Gastroesophageal sphincter (tissue), 4 donors: Measurements from ENCODE around the gene IL20RB. TPM values are rescaled to one million over a fixed set of nuclear protein-coding genes. Genes with fewer than 3 reads are reported as not detected.

Source experiments
- ATAC-seq: fragments of 150-250 bp; one replicate; pipeline ENCODE4 v1.9.1; 2016; ENCODE audit warnings: mild to moderate bottlenecking, moderate library complexity
- H3K27ac ChIP-seq, 4 donors: fragments of 200-600 bp; sonication (generic) in 3 of 4; 1 replicate in 3 of 4; 2 replicates in 1 of 4; pipeline ENCODE4 v1.5.1; 2016 to 2019
- H3K27me3 ChIP-seq: fragments of 200-600 bp; sonication (generic); one replicate; pipeline ENCODE4 v1.5.1; 2019
- H3K36me3 ChIP-seq, 2 donors: fragments of 200-600 bp; sonication (generic); one replicate each; pipeline ENCODE4 v1.5.1; 2019; ENCODE audit warnings: control low read depth in 1 of 2
- H3K4me1 ChIP-seq, 3 donors: fragments of 200-600 bp; sonication (generic); 1 replicate in 2 of 3; 2 replicates in 1 of 3; pipeline ENCODE4 v1.5.1; 2016 to 2019; ENCODE audit warnings: control low read depth in 2 of 3
- H3K4me3 ChIP-seq, 2 donors: fragments of 200-600 bp; sonication (generic); one replicate each; pipeline ENCODE4 v1.5.1; 2019; ENCODE audit warnings: mild to moderate bottlenecking in 1 of 2, moderate library complexity in 1 of 2
- H3K9me3 ChIP-seq, 3 donors: fragments of 200-600 bp; sonication (generic); one replicate each; pipeline ENCODE4 v1.5.1; 2017 to 2019; ENCODE audit warnings: control low read depth in 2 of 3
- EP300 ChIP-seq: sonication (generic); formaldehyde crosslinking; IDR thresholded peaks from one replicate; pipeline ENCODE4 v1.6.1; 2017; ENCODE audit warnings: antibody characterized with exemption, mild to moderate bottlenecking
- POLR2A ChIP-seq, 2 donors: fragments of 450-650 bp; IDR thresholded peaks; one replicate each; pipeline ENCODE4 v1.6.1; 2017; ENCODE audit warnings: antibody characterized with exemption in 2 of 2, mild to moderate bottlenecking in 2 of 2, moderate library complexity in 1 of 2
- POLR2AphosphoS5 ChIP-seq: sonication (generic); formaldehyde crosslinking; IDR thresholded peaks from one replicate; pipeline ENCODE4 v1.6.1; 2017; ENCODE audit warnings: antibody characterized with exemption
- WGBS, 2 donors: methylation state at CpG; one replicate each; pipeline ENCODE4 v1.1.5; 2018; ENCODE audit warnings: low coverage in 1 of 2; 5-methylcytosine and 5-hydroxymethylcytosine counted together
- total RNA-seq, 4 donors: library from RNA; depleted of rRNA; stranded (reverse); fragments of >200 nt; gene quantifications; one replicate each; pipeline ENCODE4 v1.1.0, GENCODE V29; 2016
- TF ChIP-seq, protein P1 (sequence below), 4 experiments: fragments of 200-600 bp in 2 of 4; fragments of 450-650 bp in 2 of 4; sonication (generic) in 1 of 4; IDR thresholded peaks; one replicate each; pipeline ENCODE4 v1.5.1; 2017 to 2019; ENCODE audit warnings: antibody characterized with exemption in 4 of 4, mild to moderate bottlenecking in 2 of 4, moderate library complexity in 2 of 4

Gene IL20RB
- total RNA-seq = 1 to 10 TPM in 2 of 4 donors, under 1 TPM in 2; 0.62 to 7.3 (median 1.0) TPM

DNA sequence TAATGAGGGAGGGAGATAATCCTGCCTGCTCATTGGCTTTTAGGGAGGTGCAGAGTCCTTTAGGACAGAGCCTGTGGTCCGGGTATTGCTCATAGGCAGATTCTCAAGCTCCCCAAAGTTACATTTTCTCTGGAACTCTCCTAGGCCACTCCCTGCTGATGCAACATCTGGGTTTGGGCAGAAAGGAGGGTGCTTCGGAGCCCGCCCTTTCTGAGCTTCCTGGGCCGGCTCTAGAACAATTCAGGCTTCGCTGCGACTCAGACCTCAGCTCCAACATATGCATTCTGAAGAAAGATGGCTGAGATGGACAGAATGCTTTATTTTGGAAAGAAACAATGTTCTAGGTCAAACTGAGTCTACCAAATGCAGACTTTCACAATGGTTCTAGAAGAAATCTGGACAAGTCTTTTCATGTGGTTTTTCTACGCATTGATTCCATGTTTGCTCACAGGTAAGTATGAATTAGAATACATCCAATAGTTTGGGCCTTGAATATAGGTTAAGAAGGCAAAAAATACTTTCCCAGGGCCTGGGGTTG, at the start of gene IL20RB:
Gene IL20RB, plus strand, starts transcription at position 233 of the 538 bp plus-strand sequence. Its CDS starts 131 bp downstream, at position 364.
- peaks cover 0 to 15% (median 0%) of the 10 kb centered on the region in 3 donors for H3K4me1 ChIP-seq
- no peaks in the 10 kb centered on the region for H3K27me3 ChIP-seq
- H3K27ac ChIP-seq = no peak within 1 kb of the TSS
- H3K9me3 ChIP-seq = no peaks in the 10 kb centered on the region
- 77 to 100% methylated on average over 3 to 5 of the region's 7 CpGs for WGBS, 2 donors
- H3K36me3 ChIP-seq = no peaks in the 10 kb centered on the region
- no peak within 1 kb of the TSS for H3K4me3 ChIP-seq
- TF ChIP-seq EP300 (no peak), POLR2AphosphoS5 (no peak), POLR2A (IDR thresholded peaks at IDR 0.05) (no peak)
- TF ChIP-seq, protein P1, sequence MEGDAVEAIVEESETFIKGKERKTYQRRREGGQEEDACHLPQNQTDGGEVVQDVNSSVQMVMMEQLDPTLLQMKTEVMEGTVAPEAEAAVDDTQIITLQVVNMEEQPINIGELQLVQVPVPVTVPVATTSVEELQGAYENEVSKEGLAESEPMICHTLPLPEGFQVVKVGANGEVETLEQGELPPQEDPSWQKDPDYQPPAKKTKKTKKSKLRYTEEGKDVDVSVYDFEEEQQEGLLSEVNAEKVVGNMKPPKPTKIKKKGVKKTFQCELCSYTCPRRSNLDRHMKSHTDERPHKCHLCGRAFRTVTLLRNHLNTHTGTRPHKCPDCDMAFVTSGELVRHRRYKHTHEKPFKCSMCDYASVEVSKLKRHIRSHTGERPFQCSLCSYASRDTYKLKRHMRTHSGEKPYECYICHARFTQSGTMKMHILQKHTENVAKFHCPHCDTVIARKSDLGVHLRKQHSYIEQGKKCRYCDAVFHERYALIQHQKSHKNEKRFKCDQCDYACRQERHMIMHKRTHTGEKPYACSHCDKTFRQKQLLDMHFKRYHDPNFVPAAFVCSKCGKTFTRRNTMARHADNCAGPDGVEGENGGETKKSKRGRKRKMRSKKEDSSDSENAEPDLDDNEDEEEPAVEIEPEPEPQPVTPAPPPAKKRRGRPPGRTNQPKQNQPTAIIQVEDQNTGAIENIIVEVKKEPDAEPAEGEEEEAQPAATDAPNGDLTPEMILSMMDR (IDR thresholded peaks at IDR 0.05) = no peak
- ATAC-seq = peak; percentile 51

GRCh38 chr3:136908297-136908696, 49.5 kb upstream of the IL20RB start:
- Histone ChIP-seq H3K36me3 (no peaks in the 10 kb centered on the region), H3K4me1 (peaks cover 0 to 43% (median 0%) of the 10 kb centered on the region in 3 donors), H3K9me3 (peaks cover 0 to 37% (median 0%) of the 10 kb centered on the region in 3 donors), H3K27ac (no peak overlapping the region), H3K4me3 (no peak overlapping the region), H3K27me3 (no peaks in the 10 kb centered on the region)
- TF ChIP-seq POLR2AphosphoS5 = no peak
- TF ChIP-seq, protein P1 (IDR thresholded peaks at IDR 0.05) = no peak
- TF ChIP-seq EP300 = no peak
- no peak for TF ChIP-seq POLR2A (IDR thresholded peaks at IDR 0.05)
- no peak for ATAC-seq
- 80 to 88% methylated on average over 2 of the region's 2 CpGs for WGBS, 2 donors

DNA sequence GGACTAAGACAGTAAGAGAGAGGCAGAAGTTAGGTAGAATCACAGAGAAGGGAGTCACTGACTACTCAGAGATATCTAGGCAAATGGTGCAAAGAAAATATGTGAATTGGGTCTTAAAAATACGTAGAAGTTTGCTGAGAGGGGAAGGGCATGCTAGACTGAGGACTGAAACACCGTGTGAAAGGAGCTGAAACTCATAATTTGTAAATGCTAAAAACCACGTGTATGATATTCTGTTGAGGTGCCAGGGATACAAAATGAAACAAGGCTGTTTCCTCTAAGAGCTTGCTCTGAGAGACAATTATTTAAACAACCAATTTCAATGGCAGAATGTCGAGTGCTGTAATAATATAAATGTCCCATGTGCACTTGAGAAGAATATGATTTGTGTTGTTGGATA, 48.6 kb upstream of the IL20RB start:
- no peak overlapping the region for H3K27ac ChIP-seq
- no peak overlapping the region for H3K4me3 ChIP-seq
- WGBS, 2 donors = 35 to 46% methylated on average over 4 of the region's 4 CpGs
- TF ChIP-seq, protein P1 (IDR thresholded peaks at IDR 0.05) = no peak
- TF ChIP-seq POLR2AphosphoS5 = no peak
- no peak for TF ChIP-seq POLR2A (IDR thresholded peaks at IDR 0.05)
- no peak for TF ChIP-seq EP300
- peaks cover 0 to 28% (median 0%) of the 10 kb centered on the region in 3 donors for H3K9me3 ChIP-seq
- H3K36me3 ChIP-seq = no peaks in the 10 kb centered on the region
- no peaks in the 10 kb centered on the region for H3K27me3 ChIP-seq
- peaks cover 0 to 43% (median 0%) of the 10 kb centered on the region in 3 donors for H3K4me1 ChIP-seq
- no peak for ATAC-seq

DNA sequence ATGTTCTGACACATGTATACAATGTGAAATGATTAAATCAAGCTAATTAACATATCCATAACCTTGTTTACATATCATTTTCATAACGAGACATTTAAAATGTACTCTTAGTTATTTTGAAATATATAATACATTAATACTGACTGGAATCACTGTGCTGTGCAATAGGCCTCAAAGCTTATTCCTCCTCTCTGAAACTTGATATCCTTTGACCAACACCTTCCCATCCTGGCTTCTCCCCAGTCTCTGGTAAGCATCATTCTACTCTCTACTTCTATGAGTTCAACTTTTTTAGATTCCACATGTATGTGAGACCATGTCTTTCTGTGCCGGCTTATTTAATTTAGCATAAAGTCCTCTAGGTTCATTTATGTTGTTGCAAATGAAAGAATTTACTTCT, 47.1 kb upstream of the IL20RB start:
- no peaks in the 10 kb centered on the region for H3K27me3 ChIP-seq

More for the DNA sequence above, 47.1 kb upstream of the IL20RB start:
- peaks cover 0 to 56% (median 0%) of the 10 kb centered on the region in 3 donors for H3K4me1 ChIP-seq
- no peak overlapping the region for H3K27ac ChIP-seq
- TF ChIP-seq POLR2AphosphoS5 (no peak), EP300 (no peak), POLR2A (IDR thresholded peaks at IDR 0.05) (no peak)
- TF ChIP-seq, protein P1 (IDR thresholded peaks at IDR 0.05) = no peak
- H3K4me3 ChIP-seq = no peak overlapping the region
- no peaks in the 10 kb centered on the region for H3K36me3 ChIP-seq
- no peak for ATAC-seq
- H3K9me3 ChIP-seq = peaks cover 0 to 14% (median 0%) of the 10 kb centered on the region in 3 donors
- 82 to 92% methylated on average over 2 of the region's 2 CpGs for WGBS, 2 donors
